ENCODE measurements around the gene CUL1.

Gene CUL1

DNA sequence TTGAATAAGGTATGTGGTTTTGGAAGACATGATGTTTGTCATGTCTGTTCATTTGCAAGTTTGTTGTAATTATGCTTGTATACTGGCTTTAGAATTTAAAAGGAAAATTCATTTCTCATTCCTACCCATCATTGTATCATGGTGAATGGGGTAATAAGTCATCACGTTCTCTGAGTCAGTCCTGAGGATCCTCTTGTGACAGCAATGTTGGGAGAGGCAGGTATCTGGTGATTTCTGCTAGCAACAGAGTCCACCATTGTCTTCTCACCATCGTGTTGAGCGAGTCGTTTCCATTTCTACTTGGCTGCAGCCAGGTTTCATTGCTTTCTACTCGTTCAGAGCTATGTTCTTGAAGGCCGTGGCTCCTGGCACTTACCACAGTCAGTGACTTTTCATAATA is 16.3 kb downstream of the CUL1 start:
- H3K36me3 Mint-ChIP-seq (ENCODE audit: low read depth), result peaks cover 77% of the 10 kb centered on the region
- no peaks in the 10 kb centered on the region for H3K27me3 Mint-ChIP-seq (ENCODE audit: low read depth, poor library complexity)
- TF ChIP-seq, protein P1, sequence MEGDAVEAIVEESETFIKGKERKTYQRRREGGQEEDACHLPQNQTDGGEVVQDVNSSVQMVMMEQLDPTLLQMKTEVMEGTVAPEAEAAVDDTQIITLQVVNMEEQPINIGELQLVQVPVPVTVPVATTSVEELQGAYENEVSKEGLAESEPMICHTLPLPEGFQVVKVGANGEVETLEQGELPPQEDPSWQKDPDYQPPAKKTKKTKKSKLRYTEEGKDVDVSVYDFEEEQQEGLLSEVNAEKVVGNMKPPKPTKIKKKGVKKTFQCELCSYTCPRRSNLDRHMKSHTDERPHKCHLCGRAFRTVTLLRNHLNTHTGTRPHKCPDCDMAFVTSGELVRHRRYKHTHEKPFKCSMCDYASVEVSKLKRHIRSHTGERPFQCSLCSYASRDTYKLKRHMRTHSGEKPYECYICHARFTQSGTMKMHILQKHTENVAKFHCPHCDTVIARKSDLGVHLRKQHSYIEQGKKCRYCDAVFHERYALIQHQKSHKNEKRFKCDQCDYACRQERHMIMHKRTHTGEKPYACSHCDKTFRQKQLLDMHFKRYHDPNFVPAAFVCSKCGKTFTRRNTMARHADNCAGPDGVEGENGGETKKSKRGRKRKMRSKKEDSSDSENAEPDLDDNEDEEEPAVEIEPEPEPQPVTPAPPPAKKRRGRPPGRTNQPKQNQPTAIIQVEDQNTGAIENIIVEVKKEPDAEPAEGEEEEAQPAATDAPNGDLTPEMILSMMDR (IDR thresholded peaks at IDR 0.05), result no peak
- no peak for DNase-seq
- H3K9me3 Mint-ChIP-seq, result peaks cover 44% of the 10 kb centered on the region
- H3K27ac Mint-ChIP-seq, result no peak overlapping the region
- H3K4me1 Mint-ChIP-seq, result peaks cover 8% of the 10 kb centered on the region
- H3K4me3 Mint-ChIP-seq, result no peak overlapping the region

DNA sequence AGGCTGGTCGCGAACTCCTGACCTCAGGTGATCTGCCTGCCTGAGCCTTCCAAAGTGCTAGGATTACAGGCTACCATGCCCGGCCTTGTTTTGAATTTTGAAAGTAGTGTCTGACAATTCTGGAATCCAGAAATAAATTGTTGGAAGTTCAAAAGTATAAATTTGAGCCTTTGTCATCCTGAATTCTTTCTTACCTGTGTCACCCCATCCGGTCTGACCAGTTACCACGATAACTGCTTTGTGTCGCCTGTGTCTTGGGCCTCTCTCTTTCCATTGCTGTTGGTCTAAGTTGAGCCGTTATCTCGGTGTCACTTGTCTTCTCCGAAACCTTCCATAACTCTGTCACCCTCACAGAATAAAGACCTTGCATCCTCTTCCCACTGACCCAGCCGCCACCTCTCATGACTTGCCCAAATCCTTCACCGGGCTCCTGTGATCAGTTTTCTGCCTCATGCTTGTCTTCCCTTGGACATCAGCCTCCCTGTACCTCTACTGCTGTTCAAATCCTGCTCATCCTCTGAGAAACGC is 18.6 kb downstream of the CUL1 start:
- TF ChIP-seq, protein P1 (IDR thresholded peaks at IDR 0.05), result no peak
- no peak overlapping the region for H3K27ac Mint-ChIP-seq
- peaks cover 44% of the 10 kb centered on the region for H3K9me3 Mint-ChIP-seq
- DNase-seq, result no peak
- no peaks in the 10 kb centered on the region for H3K27me3 Mint-ChIP-seq (ENCODE audit: low read depth, poor library complexity)
- no peak overlapping the region for H3K4me3 Mint-ChIP-seq
- H3K36me3 Mint-ChIP-seq (ENCODE audit: low read depth), result peaks cover 70% of the 10 kb centered on the region
- H3K4me1 Mint-ChIP-seq, result peaks cover 18% of the 10 kb centered on the region

DNA sequence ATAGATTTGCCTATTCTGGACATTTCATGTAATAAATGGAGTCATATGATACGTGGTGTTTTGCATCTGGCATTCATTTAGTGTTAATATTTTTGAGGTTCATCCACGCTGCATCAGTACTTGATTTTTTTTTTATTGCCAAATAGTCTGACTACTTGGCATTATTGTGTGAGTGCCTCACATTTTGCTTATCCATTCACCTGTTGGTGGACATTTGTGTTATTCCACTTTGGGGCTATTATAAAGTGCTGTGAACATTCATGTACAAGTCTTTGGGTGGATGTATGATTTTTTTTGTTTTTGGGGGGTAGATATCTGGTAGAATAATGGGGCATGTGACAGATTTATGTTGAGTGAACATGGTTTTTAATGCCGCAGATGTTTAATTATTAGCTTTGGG is 19.7 kb downstream of the CUL1 start:
- H3K4me1 Mint-ChIP-seq, result peaks cover 26% of the 10 kb centered on the region

DNA sequence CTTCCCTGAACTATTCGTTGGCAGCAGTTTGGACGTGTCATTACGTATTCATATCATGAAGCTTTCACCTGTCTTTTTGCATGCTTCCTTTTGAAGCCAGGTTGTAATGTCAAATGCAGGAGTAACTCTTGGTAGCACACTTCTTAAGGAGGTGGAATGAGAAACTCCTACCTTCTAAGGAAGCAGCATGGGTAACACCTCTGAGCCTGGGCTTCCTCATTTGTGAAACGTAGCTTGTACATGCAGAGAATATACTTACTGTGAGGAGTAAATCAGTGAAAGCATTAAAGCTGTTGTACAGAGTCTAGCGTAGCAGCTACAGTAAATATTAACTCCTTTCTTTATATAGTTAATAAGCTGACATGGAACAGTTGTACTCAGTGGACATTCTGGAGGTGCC is 21.1 kb downstream of the CUL1 start:
- no peaks in the 10 kb centered on the region for H3K27me3 Mint-ChIP-seq (ENCODE audit: low read depth, poor library complexity)
- TF ChIP-seq, protein P1 (IDR thresholded peaks at IDR 0.05), result no peak
- H3K9me3 Mint-ChIP-seq, result peaks cover 33% of the 10 kb centered on the region
- peak overlapping the region; percentile 79 for H3K27ac Mint-ChIP-seq
- peaks cover 63% of the 10 kb centered on the region for H3K36me3 Mint-ChIP-seq (ENCODE audit: low read depth)
- no peak overlapping the region for H3K4me3 Mint-ChIP-seq
- no peak for DNase-seq
- H3K4me1 Mint-ChIP-seq, result peaks cover 38% of the 10 kb centered on the region

More for the DNA sequence above, 19.7 kb downstream of the CUL1 start:
- peaks cover 68% of the 10 kb centered on the region for H3K36me3 Mint-ChIP-seq (ENCODE audit: low read depth)
- TF ChIP-seq, protein P1 (IDR thresholded peaks at IDR 0.05), result no peak
- no peaks in the 10 kb centered on the region for H3K27me3 Mint-ChIP-seq (ENCODE audit: low read depth, poor library complexity)
- H3K27ac Mint-ChIP-seq, result no peak overlapping the region
- no peak for DNase-seq
- H3K9me3 Mint-ChIP-seq, result peaks cover 39% of the 10 kb centered on the region
- no peak overlapping the region for H3K4me3 Mint-ChIP-seq

DNA sequence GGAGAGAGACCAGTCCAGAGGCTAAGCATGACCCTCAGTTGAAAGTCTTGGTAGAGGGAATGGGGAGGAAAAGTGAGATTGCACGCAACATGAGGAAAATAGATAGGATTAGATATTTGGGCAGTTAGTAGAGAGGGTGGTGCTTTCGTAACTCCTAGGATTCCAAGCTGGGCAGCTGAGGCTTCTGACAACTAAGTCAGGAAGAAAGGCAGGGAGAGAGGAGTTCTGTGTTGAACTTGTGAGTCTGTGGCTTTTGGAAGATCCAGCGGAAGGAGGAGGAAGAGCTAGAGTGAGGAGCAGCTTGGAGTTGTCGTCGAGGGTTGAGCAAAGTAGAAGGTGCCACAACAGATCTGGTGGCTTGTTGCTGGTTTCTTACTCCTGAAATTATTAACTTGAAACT is 21.8 kb downstream of the CUL1 start:
- Mint-ChIP-seq H3K9me3 (peaks cover 26% of the 10 kb centered on the region), H3K36me3 (ENCODE audit: low read depth) (peaks cover 57% of the 10 kb centered on the region), H3K27me3 (ENCODE audit: low read depth, poor library complexity) (no peaks in the 10 kb centered on the region), H3K4me3 (no peak overlapping the region), H3K27ac (peak overlapping the region; percentile 79), H3K4me1 (peaks cover 38% of the 10 kb centered on the region)
- DNase-seq, result no peak
- TF ChIP-seq, protein P1 (IDR thresholded peaks at IDR 0.05), result no peak

DNA sequence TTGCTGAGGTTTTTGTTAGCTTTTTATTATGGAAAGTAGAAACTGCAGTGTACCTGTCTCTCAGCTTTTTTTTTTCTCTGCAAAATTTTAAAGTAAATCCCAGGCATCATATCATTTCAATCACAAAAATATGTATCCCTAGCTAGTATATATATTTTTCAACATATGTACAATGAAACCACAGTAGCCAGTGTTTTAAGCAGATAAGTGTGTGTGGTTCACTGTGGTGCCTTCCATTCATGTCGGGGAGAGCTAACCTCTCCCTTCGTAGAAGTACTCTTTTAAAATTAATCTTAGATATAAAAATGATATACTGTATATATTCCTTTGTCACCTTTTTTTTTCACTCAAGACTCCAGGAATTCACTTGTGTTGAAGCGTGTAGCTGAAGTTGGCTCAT is 22.7 kb downstream of the CUL1 start:
- TF ChIP-seq, protein P1 (IDR thresholded peaks at IDR 0.05), result no peak
- peaks cover 38% of the 10 kb centered on the region for H3K4me1 Mint-ChIP-seq
- no peak overlapping the region for H3K4me3 Mint-ChIP-seq
- H3K9me3 Mint-ChIP-seq, result peaks cover 16% of the 10 kb centered on the region
- H3K27ac Mint-ChIP-seq, result no peak overlapping the region
- peaks cover 49% of the 10 kb centered on the region for H3K36me3 Mint-ChIP-seq (ENCODE audit: low read depth)
- H3K27me3 Mint-ChIP-seq (ENCODE audit: low read depth, poor library complexity), result no peaks in the 10 kb centered on the region
- DNase-seq, result no peak
